Gastroesophageal sphincter (tissue), 4 donors: ENCODE data around the gene BCL2L1. TPM values are rescaled to one million over a fixed set of nuclear protein-coding genes. Genes with fewer than 3 reads are reported as not detected.
A peak's percentile ranks its signal among the peaks of the same experiment; 100 is the strongest.
"Not testable (repeated sequence)": the region's sequence is repeated elsewhere in the genome, so short reads cannot be mapped to it uniquely, and the experiment has no call there.

Experiments
- ATAC-seq: fragments of 150-250 bp; one replicate; pipeline ENCODE4 v1.9.1; 2016; ENCODE audit warnings: mild to moderate bottlenecking, moderate library complexity
- H3K27ac ChIP-seq, 4 donors: fragments of 200-600 bp; sonication (generic) in 3 of 4; 1 replicate in 3 of 4; 2 replicates in 1 of 4; pipeline ENCODE4 v1.5.1; 2016 to 2019
- H3K27me3 ChIP-seq: fragments of 200-600 bp; sonication (generic); one replicate; pipeline ENCODE4 v1.5.1; 2019
- H3K36me3 ChIP-seq, 2 donors: fragments of 200-600 bp; sonication (generic); one replicate each; pipeline ENCODE4 v1.5.1; 2019; ENCODE audit warnings: control low read depth in 1 of 2
- H3K4me1 ChIP-seq, 3 donors: fragments of 200-600 bp; sonication (generic); 1 replicate in 2 of 3; 2 replicates in 1 of 3; pipeline ENCODE4 v1.5.1; 2016 to 2019; ENCODE audit warnings: control low read depth in 2 of 3
- H3K4me3 ChIP-seq, 2 donors: fragments of 200-600 bp; sonication (generic); one replicate each; pipeline ENCODE4 v1.5.1; 2019; ENCODE audit warnings: mild to moderate bottlenecking in 1 of 2, moderate library complexity in 1 of 2
- H3K9me3 ChIP-seq, 3 donors: fragments of 200-600 bp; sonication (generic); one replicate each; pipeline ENCODE4 v1.5.1; 2017 to 2019; ENCODE audit warnings: control low read depth in 2 of 3
- EP300 ChIP-seq: sonication (generic); formaldehyde crosslinking; IDR thresholded peaks from one replicate; pipeline ENCODE4 v1.6.1; 2017; ENCODE audit warnings: antibody characterized with exemption, mild to moderate bottlenecking
- POLR2A ChIP-seq, 2 donors: fragments of 450-650 bp; IDR thresholded peaks; one replicate each; pipeline ENCODE4 v1.6.1; 2017; ENCODE audit warnings: antibody characterized with exemption in 2 of 2, mild to moderate bottlenecking in 2 of 2, moderate library complexity in 1 of 2
- POLR2AphosphoS5 ChIP-seq: sonication (generic); formaldehyde crosslinking; IDR thresholded peaks from one replicate; pipeline ENCODE4 v1.6.1; 2017; ENCODE audit warnings: antibody characterized with exemption
- WGBS, 2 donors: methylation state at CpG; one replicate each; pipeline ENCODE4 v1.1.5; 2018; ENCODE audit warnings: low coverage in 1 of 2; 5-methylcytosine and 5-hydroxymethylcytosine counted together
- total RNA-seq, 4 donors: library from RNA; depleted of rRNA; stranded (reverse); fragments of >200 nt; gene quantifications; one replicate each; pipeline ENCODE4 v1.1.0, GENCODE V29; 2016
- TF ChIP-seq, protein P1 (sequence below), 4 experiments: fragments of 200-600 bp in 2 of 4; fragments of 450-650 bp in 2 of 4; sonication (generic) in 1 of 4; IDR thresholded peaks; one replicate each; pipeline ENCODE4 v1.5.1; 2017 to 2019; ENCODE audit warnings: antibody characterized with exemption in 4 of 4, mild to moderate bottlenecking in 2 of 4, moderate library complexity in 2 of 4

The BCL2L1 gene
- total RNA-seq, 4 donors from 2014 or later: 71.9 to 171 (median 135) TPM

DNA sequence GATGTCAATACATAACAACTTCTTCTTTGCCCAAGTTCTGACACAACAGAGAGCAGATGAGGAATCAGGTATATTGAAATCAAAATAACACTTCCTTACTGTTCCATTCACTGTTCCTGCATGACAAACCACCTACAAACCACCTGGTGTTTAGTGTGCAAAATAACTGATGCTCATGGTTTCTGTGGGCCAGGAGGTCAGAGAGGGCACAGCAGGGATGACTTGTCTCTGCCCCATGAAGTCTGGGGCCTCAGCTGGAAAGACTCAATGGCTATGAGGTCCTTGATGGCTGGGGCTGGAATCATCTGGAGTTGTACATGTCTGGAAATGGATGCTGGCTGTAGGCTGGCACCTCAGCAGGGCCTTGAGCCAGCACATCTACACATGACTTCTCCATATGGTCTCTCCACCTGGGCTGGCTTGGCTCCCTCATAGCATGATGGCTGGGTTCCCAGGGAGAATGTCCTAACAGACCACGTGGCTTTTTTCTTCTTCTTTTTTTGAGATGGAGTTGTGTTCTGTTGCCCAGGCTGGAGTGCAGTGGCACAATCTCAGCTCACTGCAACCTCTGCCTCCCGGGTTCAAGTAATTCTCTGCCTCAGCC is 92.4 kb downstream of the BCL2L1 start:
- Histone ChIP-seq H3K27ac (no peak overlapping the region), H3K4me3 (no peak overlapping the region), H3K27me3 (no peaks in the 10 kb centered on the region), H3K9me3 (no peaks in the 10 kb centered on the region), H3K36me3 (no peaks in the 10 kb centered on the region), H3K4me1 (no peaks in the 10 kb centered on the region)
- no peak for TF ChIP-seq POLR2AphosphoS5
- TF ChIP-seq POLR2A (IDR thresholded peaks at IDR 0.05): no peak
- TF ChIP-seq, protein P1, sequence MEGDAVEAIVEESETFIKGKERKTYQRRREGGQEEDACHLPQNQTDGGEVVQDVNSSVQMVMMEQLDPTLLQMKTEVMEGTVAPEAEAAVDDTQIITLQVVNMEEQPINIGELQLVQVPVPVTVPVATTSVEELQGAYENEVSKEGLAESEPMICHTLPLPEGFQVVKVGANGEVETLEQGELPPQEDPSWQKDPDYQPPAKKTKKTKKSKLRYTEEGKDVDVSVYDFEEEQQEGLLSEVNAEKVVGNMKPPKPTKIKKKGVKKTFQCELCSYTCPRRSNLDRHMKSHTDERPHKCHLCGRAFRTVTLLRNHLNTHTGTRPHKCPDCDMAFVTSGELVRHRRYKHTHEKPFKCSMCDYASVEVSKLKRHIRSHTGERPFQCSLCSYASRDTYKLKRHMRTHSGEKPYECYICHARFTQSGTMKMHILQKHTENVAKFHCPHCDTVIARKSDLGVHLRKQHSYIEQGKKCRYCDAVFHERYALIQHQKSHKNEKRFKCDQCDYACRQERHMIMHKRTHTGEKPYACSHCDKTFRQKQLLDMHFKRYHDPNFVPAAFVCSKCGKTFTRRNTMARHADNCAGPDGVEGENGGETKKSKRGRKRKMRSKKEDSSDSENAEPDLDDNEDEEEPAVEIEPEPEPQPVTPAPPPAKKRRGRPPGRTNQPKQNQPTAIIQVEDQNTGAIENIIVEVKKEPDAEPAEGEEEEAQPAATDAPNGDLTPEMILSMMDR (IDR thresholded peaks at IDR 0.05): no peak
- no peak for TF ChIP-seq EP300
- no peak for ATAC-seq
- WGBS, 2 donors: 20 to 37% methylated on average over 2 of the region's 2 CpGs

DNA sequence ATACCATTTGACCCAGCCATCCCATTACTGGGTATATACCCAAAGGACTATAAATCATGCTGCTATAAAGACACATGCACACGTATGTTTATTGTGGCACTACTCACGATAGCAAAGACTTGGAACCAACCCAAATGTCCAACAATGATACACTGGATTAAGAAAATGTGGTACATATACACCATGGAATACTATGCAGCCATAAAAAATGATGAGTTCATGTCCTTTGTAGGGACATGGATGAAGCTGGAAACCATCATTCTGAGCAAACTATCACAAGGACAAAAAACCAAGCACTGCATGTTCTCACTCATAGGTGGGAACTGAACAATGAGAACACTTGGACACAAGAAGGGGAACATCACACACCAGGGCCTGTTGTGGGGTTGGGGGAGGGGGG is 94.6 kb downstream of the BCL2L1 start:
- not testable (repeated sequence) for H3K4me3 ChIP-seq, ATAC-seq, H3K9me3 ChIP-seq, H3K36me3 ChIP-seq, H3K27ac ChIP-seq, H3K4me1 ChIP-seq, H3K27me3 ChIP-seq
- WGBS, 2 donors: 64 to 72% methylated on average over 2 of the region's 2 CpGs

DNA sequence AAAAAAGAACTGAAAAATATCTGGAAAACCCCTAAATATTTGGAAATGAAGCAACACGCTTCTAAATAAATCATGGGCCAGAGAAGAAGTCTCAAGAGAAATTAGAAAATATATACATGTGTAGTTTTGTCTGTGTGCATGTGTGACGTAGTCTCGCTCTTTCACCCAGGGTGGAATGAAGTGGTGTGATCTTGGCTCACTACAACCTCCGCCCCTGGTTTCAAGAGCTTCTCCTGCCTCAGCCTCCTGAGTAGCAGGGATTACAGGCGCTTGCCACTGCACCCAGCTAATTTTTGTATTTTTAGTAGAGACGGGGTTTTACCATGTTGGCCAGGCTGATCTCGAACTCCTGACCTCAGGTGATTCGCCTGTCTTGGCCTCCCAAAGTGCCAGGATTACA is 96.1 kb downstream of the BCL2L1 start:
- not testable (repeated sequence) for ATAC-seq, H3K9me3 ChIP-seq, H3K27me3 ChIP-seq, H3K4me3 ChIP-seq, H3K27ac ChIP-seq, H3K36me3 ChIP-seq
- H3K4me1 ChIP-seq: peaks cover 0 to 16% (median 4%) of the 10 kb centered on the region in 3 donors
- WGBS, 2 donors: 84 to 90% methylated on average over 8 of the region's 8 CpGs

DNA sequence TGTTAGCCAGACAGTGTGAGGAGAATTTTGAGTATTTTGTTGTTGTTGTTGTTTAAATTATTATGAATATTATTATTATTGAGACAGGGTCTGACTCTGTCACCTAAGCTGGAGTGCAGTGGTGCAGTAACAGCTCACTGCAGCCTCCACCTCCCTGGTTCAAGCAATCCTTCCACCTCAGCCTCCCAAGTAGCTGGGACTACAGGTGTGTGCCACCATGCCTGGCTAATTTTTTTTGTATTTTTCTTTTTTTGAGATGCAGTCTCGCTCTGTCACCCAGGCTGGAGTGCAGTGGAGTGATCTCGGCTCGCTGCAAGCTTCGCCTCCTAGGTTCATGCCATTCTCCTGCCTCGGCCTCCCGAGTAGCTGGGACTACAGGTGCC is 99.6 kb downstream of the BCL2L1 start:
- H3K4me1 ChIP-seq: peaks cover 0 to 16% (median 4%) of the 10 kb centered on the region in 3 donors
- not testable (repeated sequence) for ATAC-seq, H3K4me3 ChIP-seq, H3K36me3 ChIP-seq, H3K9me3 ChIP-seq, H3K27me3 ChIP-seq
- peak overlapping the region in 1 of 4 donors; percentile 42 for H3K27ac ChIP-seq
- 93 to 100% methylated on average over 2 to 3 of the region's 6 CpGs for WGBS, 2 donors

DNA sequence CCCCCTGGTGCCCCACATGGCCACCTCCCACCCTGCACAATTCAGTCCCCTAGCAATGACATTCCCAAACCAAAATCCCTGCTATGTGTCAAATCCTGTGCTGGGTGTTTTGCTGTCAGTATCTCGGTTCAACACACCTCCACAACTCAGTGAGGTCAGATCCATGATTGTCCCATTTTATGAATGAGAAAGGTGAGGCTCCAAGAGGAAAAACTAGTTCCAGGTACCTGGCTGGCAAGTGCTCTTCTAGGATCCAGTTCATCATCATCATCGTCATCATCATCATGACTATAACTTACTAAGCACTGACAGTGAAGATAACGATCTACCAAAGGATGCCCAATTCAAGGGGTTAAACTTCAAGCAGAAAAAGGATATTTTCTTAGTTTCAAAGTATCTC is 102.4 kb downstream of the BCL2L1 start:
- TF ChIP-seq POLR2AphosphoS5 (no peak), POLR2A (IDR thresholded peaks at IDR 0.05) (no peak), EP300 (no peak)
- TF ChIP-seq, protein P1 (IDR thresholded peaks at IDR 0.05): no peak
- Histone ChIP-seq H3K9me3 (no peaks in the 10 kb centered on the region), H3K36me3 (no peaks in the 10 kb centered on the region), H3K27me3 (no peaks in the 10 kb centered on the region), H3K4me3 (no peak overlapping the region), H3K27ac (no peak overlapping the region), H3K4me1 (peaks cover 0 to 16% (median 4%) of the 10 kb centered on the region in 3 donors)
- 77 to 100% methylated on average over 1 to 3 of the region's 3 CpGs for WGBS, 2 donors
- no peak for ATAC-seq

DNA sequence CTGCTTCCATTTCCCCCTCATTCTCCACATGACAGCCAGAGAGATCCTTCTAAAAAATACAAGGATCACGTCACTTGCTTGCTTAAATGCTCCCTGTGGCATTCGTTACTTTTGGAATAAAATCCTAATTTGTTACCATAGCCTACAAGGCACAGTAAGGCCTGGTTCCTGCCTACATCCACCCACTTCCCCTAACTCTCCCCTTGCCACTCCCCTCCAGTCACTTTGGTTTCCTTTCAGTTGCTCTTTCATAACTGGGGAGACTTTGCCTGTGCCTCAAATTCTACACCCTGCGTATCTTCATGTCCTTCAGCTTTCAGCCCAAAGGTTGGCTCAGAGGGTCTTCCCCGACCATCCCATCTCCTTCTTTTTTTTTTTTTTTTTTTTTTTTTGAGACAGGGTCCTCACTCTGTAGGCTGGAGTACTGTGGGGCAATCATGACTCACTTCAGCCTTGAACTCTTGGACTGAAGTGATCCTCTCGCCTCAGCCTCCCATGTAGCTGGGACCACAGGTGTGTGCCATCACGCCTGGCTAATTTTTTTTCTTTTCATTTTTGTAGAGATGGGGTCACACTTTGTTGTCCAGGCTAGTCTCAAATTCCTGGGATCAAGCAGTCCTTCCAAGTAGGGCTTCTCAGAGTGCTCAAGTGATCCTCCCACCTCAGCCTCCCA is 105.1 kb downstream of the BCL2L1 start:
- H3K4me1 ChIP-seq: peaks cover 0 to 16% (median 4%) of the 10 kb centered on the region in 3 donors
- no peaks in the 10 kb centered on the region for H3K36me3 ChIP-seq
- TF ChIP-seq POLR2AphosphoS5 (no peak), POLR2A (IDR thresholded peaks at IDR 0.05) (no peak), EP300 (no peak)
- TF ChIP-seq, protein P1 (IDR thresholded peaks at IDR 0.05): no peak
- H3K9me3 ChIP-seq: no peaks in the 10 kb centered on the region
- H3K4me3 ChIP-seq: no peak overlapping the region
- ATAC-seq: no peak
- H3K27ac ChIP-seq: no peak overlapping the region
- no peaks in the 10 kb centered on the region for H3K27me3 ChIP-seq
- 67 to 91% methylated on average over 1 to 5 of the region's 6 CpGs for WGBS, 2 donors
